ENCODE measurements around the gene TIMM44. TPM values are rescaled to one million over a fixed set of nuclear protein-coding genes. Genes with fewer than 3 reads are reported as not detected.
A peak's percentile ranks its signal among the peaks of the same experiment; 100 is the strongest.

Gene TIMM44
- polyA plus RNA-seq, 3 donors = 9.5 to 33.2 (median 10.4) TPM

DNA sequence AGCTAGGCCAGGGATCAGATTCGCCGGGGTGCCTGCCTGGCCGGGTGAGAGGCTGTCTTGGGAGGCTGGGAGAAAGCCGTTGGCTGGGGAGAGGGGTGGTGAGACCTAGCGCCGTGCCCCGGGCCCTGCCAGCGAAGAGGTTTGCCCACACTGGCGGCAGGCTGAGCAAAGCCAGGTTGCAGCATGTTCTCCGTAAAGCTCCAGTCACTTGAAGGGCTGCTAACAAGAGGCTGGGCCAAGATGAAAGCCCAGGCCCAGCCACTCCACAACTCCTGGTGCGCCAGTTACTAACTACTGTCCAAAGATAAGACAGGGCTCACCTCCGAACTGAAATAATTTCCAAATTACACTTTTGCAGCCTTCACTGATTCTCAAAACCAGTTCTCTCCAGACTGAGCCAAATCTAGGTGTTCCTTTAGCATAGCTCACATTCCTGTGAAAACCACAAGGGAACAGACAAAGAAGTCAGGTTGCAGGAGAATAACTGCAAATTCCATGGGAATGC, 45.7 kb upstream of the TIMM44 start:
- Histone ChIP-seq H3K79me2 (ENCODE audit: insufficient read depth, low read length) (peaks cover 76% of the 10 kb centered on the region), H3K4me1 (ENCODE audit: control insufficient read depth in 1 of 2, insufficient read depth in 2 of 2, low read length in 2 of 2) (no peaks in the 10 kb centered on the region), H3K4me2 (replicated peaks; ENCODE audit: extremely low read depth, low read length, poor library complexity, severe bottlenecking) (no peak overlapping the region), H3K27ac (ENCODE audit: low read depth in 1 of 2, low read length in 2 of 2) (no peak overlapping the region), H2AFZ (ENCODE audit: insufficient read depth, low read depth, low read length, poor library complexity, severe bottlenecking) (no peak overlapping the region), H3K9ac (ENCODE audit: insufficient read depth, low read length, poor library complexity, severe bottlenecking) (no peak overlapping the region), H3K4me3 (replicated peaks in 1 of 3; ENCODE audit: low read depth in 2 of 3, low read length in 3 of 3) (no peak overlapping the region), H3K27me3 (ENCODE audit: control insufficient read depth in 2 of 2, insufficient read depth in 2 of 2, low read length in 2 of 2) (no peaks in the 10 kb centered on the region), H3K36me3 (replicated peaks in 1 of 2; ENCODE audit: control insufficient read depth in 1 of 2, insufficient read depth in 2 of 2, low read length in 2 of 2) (peaks cover 66 to 94% of the 10 kb centered on the region in 2 donors), H4K20me1 (ENCODE audit: insufficient read depth, low read length) (peaks cover 69% of the 10 kb centered on the region), H3K9me3 (replicated peaks in 1 of 2; ENCODE audit: control insufficient read depth in 1 of 2, insufficient read depth in 1 of 2, low read length in 2 of 2) (no peaks in the 10 kb centered on the region)
- H3K4me3 Mint-ChIP-seq = no peak overlapping the region
- no peak for DNase-seq
- intact Hi-C loops (cut with micrococcal nuclease) = no loop called here
- WGBS (ENCODE audit: insufficient coverage) = 95% methylated on average over 9 of the region's 12 CpGs
- H3K27ac Mint-ChIP-seq = peak overlapping the region in 1 of 7 donors; percentile 33
- peaks cover 4% of the 10 kb centered on the region for H3K4me1 Mint-ChIP-seq
- TF ChIP-seq, protein P1, sequence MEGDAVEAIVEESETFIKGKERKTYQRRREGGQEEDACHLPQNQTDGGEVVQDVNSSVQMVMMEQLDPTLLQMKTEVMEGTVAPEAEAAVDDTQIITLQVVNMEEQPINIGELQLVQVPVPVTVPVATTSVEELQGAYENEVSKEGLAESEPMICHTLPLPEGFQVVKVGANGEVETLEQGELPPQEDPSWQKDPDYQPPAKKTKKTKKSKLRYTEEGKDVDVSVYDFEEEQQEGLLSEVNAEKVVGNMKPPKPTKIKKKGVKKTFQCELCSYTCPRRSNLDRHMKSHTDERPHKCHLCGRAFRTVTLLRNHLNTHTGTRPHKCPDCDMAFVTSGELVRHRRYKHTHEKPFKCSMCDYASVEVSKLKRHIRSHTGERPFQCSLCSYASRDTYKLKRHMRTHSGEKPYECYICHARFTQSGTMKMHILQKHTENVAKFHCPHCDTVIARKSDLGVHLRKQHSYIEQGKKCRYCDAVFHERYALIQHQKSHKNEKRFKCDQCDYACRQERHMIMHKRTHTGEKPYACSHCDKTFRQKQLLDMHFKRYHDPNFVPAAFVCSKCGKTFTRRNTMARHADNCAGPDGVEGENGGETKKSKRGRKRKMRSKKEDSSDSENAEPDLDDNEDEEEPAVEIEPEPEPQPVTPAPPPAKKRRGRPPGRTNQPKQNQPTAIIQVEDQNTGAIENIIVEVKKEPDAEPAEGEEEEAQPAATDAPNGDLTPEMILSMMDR (IDR thresholded peaks at IDR 0.05) = no peak
- peaks cover 52 to 87% of the 10 kb centered on the region in 2 donors for H3K36me3 Mint-ChIP-seq
- no peaks in the 10 kb centered on the region for H3K27me3 Mint-ChIP-seq (ENCODE audit: low read depth in 3 of 3)
- no peaks in the 10 kb centered on the region for H3K9me3 Mint-ChIP-seq

DNA sequence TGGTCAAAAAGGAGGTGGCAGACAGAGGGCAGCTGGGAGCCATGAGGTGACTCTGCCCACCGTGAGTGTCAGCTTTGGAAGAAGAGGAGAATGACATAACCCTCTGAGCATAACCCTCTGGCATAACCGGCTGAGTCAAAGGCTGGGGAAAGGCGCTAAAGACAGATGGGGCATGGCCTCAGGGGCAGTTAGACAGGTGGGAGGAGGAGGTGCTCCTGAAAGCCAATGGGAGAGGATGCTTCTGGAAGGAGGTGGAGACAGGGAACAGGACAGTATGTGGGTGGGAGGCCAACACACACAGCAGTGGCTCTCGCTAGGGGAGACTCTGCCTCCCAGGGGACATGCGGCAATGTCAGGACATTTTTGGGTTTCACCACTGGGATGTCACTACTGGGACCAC, 44.8 kb upstream of the TIMM44 start:
- intact Hi-C loops (cut with micrococcal nuclease) = no loop called here
- H3K4me1 ChIP-seq (ENCODE audit: control insufficient read depth in 1 of 2, insufficient read depth in 2 of 2, low read length in 2 of 2) = no peaks in the 10 kb centered on the region
- H3K4me2 ChIP-seq (replicated peaks; ENCODE audit: extremely low read depth, low read length, poor library complexity, severe bottlenecking) = no peak overlapping the region
- H3K27me3 Mint-ChIP-seq (ENCODE audit: low read depth in 3 of 3) = no peaks in the 10 kb centered on the region
- peak overlapping the region in 2 of 7 donors; percentile 32 to 36 for H3K27ac Mint-ChIP-seq
- TF ChIP-seq, protein P1 (IDR thresholded peaks at IDR 0.05) = no peak
- no peaks in the 10 kb centered on the region for H3K9me3 Mint-ChIP-seq
- H3K79me2 ChIP-seq (ENCODE audit: insufficient read depth, low read length) = peaks cover 75% of the 10 kb centered on the region
- peaks cover 4% of the 10 kb centered on the region for H3K4me1 Mint-ChIP-seq
- H3K4me3 Mint-ChIP-seq = no peak overlapping the region
- H3K9me3 ChIP-seq (replicated peaks in 1 of 2; ENCODE audit: control insufficient read depth in 1 of 2, insufficient read depth in 1 of 2, low read length in 2 of 2) = no peaks in the 10 kb centered on the region
- H3K36me3 Mint-ChIP-seq = peaks cover 57 to 91% of the 10 kb centered on the region in 2 donors
- H3K27ac ChIP-seq (ENCODE audit: low read depth in 1 of 2, low read length in 2 of 2) = no peak overlapping the region
- peaks cover 69% of the 10 kb centered on the region for H4K20me1 ChIP-seq (ENCODE audit: insufficient read depth, low read length)
- no peaks in the 10 kb centered on the region for H3K27me3 ChIP-seq (ENCODE audit: control insufficient read depth in 2 of 2, insufficient read depth in 2 of 2, low read length in 2 of 2)
- 98% methylated on average over 5 of the region's 5 CpGs for WGBS (ENCODE audit: insufficient coverage)
- H2AFZ ChIP-seq (ENCODE audit: insufficient read depth, low read depth, low read length, poor library complexity, severe bottlenecking) = no peak overlapping the region
- no peak overlapping the region for H3K4me3 ChIP-seq (replicated peaks in 1 of 3; ENCODE audit: low read depth in 2 of 3, low read length in 3 of 3)
- no peak overlapping the region for H3K9ac ChIP-seq (ENCODE audit: insufficient read depth, low read length, poor library complexity, severe bottlenecking)
- peaks cover 72 to 97% of the 10 kb centered on the region in 2 donors for H3K36me3 ChIP-seq (replicated peaks in 1 of 2; ENCODE audit: control insufficient read depth in 1 of 2, insufficient read depth in 2 of 2, low read length in 2 of 2)
- DNase-seq = no peak

Measured in CD14-positive monocyte (primary cell).